Activated CD4-positive, CD25-positive, alpha-beta regulatory T cell (primary cell): Measurements from ENCODE around the gene SIPA1L3.
"Not testable (repeated sequence)": the region's sequence is repeated elsewhere in the genome, so short reads cannot be mapped to it uniquely, and the experiment has no call there.

Source experiments
- DNase-seq, 4 experiments: peaks; one replicate each; lab custom pipeline; 2025; lab: John Stamatoyannopoulos, UW

SIPA1L3 gene

GRCh38 chr19:38068826-38069225 is 161.8 kb downstream of the SIPA1L3 start:
- DNase-seq: no peak

GRCh38 chr19:38070573-38070972 is 163.6 kb downstream of the SIPA1L3 start:
- no peak for DNase-seq

GRCh38 chr19:38071054-38071453 is 164.0 kb downstream of the SIPA1L3 start:
- not testable (repeated sequence) for DNase-seq

GRCh38 chr19:38071647-38072046 is 164.6 kb downstream of the SIPA1L3 start:
- no peak for DNase-seq

- no peak for DNase-seq
Measured at GRCh38 chr19:38072776-38073750, 166.1 kb downstream of the SIPA1L3 start.

- no peak for DNase-seq
Measured at GRCh38 chr19:38073841-38074685, 167.1 kb downstream of the SIPA1L3 start.

- no peak for DNase-seq
Measured at GRCh38 chr19:38076337-38076736, 169.3 kb downstream of the SIPA1L3 start.

- DNase-seq: no peak
Measured at GRCh38 chr19:38078302-38078930, 171.4 kb downstream of the SIPA1L3 start.

- DNase-seq: no peak
Measured at GRCh38 chr19:38079926-38080380, 172.9 kb downstream of the SIPA1L3 start.

- DNase-seq: no peak
Measured at GRCh38 chr19:38081547-38082255, 174.7 kb downstream of the SIPA1L3 start.

- DNase-seq: no peak
Measured at GRCh38 chr19:38082256-38083118, 175.5 kb downstream of the SIPA1L3 start.

- no peak for DNase-seq
Measured at GRCh38 chr19:38084196-38084595, 177.2 kb downstream of the SIPA1L3 start.

GRCh38 chr19:38089440-38089839 is 182.4 kb downstream of the SIPA1L3 start:
- no peak for DNase-seq

GRCh38 chr19:38093154-38093553 is 186.1 kb downstream of the SIPA1L3 start:
- DNase-seq: no peak

GRCh38 chr19:38093587-38093986 is 186.6 kb downstream of the SIPA1L3 start:
- DNase-seq: no peak

- peak in 3 of 4 experiments; percentile 14 to 27 (median 26) for DNase-seq
Measured at GRCh38 chr19:38095411-38096308, 188.7 kb downstream of the SIPA1L3 start.

GRCh38 chr19:38099966-38100365 is 193.0 kb downstream of the SIPA1L3 start:
- DNase-seq: no peak

GRCh38 chr19:38100589-38100988 is 193.6 kb downstream of the SIPA1L3 start:
- no peak for DNase-seq

- no peak for DNase-seq
Measured at GRCh38 chr19:38101723-38102122, 194.7 kb downstream of the SIPA1L3 start.
